CD4-positive, alpha-beta T cell treated with Interleukin-15 for 4 hours (primary cell): Measurements from ENCODE around the gene F9.
A peak's percentile ranks its signal among the peaks of the same experiment; 100 is the strongest.
"Not testable (repeated sequence)": the region's sequence is repeated elsewhere in the genome, so short reads cannot be mapped to it uniquely, and the experiment has no call there.

Experiments
- DNase-seq: peaks from one replicate; pipeline ENCODE4 v3.0.0-alpha.2; 2020; ENCODE audit warnings: low spot score

The F9 gene

GRCh38 chrX:139530550-139530949 is at the start of gene F9:
Gene F9 (plus strand): TSS chrX:139530739. CDS start chrX:139530765, 26 bp downstream.
- no peak for DNase-seq

- no peak for DNase-seq
Observed at GRCh38 chrX:139483699-139484098, 46.8 kb upstream of the F9 start.

- DNase-seq, result no peak
Observed at GRCh38 chrX:139484591-139484990, 45.9 kb upstream of the F9 start.

- no peak for DNase-seq
Observed at GRCh38 chrX:139495324-139495723, 35.2 kb upstream of the F9 start.

- DNase-seq, result no peak
Observed at GRCh38 chrX:139506333-139506732, 24.2 kb upstream of the F9 start.

GRCh38 chrX:139508099-139508498 is 22.4 kb upstream of the F9 start:
- DNase-seq, result no peak

- DNase-seq, result no peak
Observed at GRCh38 chrX:139518475-139518874, 12.1 kb upstream of the F9 start.

- DNase-seq, result not testable (repeated sequence)
Observed at GRCh38 chrX:139528829-139529228, 1.7 kb upstream of the F9 start.

- no peak for DNase-seq
Observed at GRCh38 chrX:139532834-139533233, 2.3 kb downstream of the F9 start.

GRCh38 chrX:139533444-139533843 is 2.9 kb downstream of the F9 start:
- DNase-seq, result no peak

GRCh38 chrX:139538907-139539790 is 8.6 kb downstream of the F9 start:
- DNase-seq, result no peak

- no peak for DNase-seq
Observed at GRCh38 chrX:139542652-139543051, 12.1 kb downstream of the F9 start.

- no peak for DNase-seq
Observed at GRCh38 chrX:139543920-139544319, 13.4 kb downstream of the F9 start.

- no peak for DNase-seq
Observed at GRCh38 chrX:139544591-139544990, 14.1 kb downstream of the F9 start.

GRCh38 chrX:139554376-139554775 is 23.8 kb downstream of the F9 start:
- DNase-seq, result no peak

- no peak for DNase-seq
Observed at GRCh38 chrX:139554991-139555675, 24.6 kb downstream of the F9 start.

- peak; percentile 0 for DNase-seq
Observed at GRCh38 chrX:139559383-139560042, 29.0 kb downstream of the F9 start.

GRCh38 chrX:139560221-139560620 is 29.7 kb downstream of the F9 start:
- DNase-seq, result no peak

- no peak for DNase-seq
Observed at GRCh38 chrX:139563251-139563650, 32.7 kb downstream of the F9 start.

GRCh38 chrX:139566981-139567380 is 36.4 kb downstream of the F9 start:
- no peak for DNase-seq

GRCh38 chrX:139581068-139581467 is 50.5 kb downstream of the F9 start:
- no peak for DNase-seq

- no peak for DNase-seq
Observed at GRCh38 chrX:139585613-139586012, 55.1 kb downstream of the F9 start.

- no peak for DNase-seq
Observed at GRCh38 chrX:139596068-139596467, 65.5 kb downstream of the F9 start.
